ENCODE results near the gene MAGI3.

The MAGI3 gene

GRCh38 chr1:113721010-113721409, 330.7 kb downstream of the MAGI3 start:
- CTCF ChIA-PET = no interaction called here
- no peak for DNase-seq (ENCODE audit: low read depth, low spot score)
- H3K4me3 ChIP-seq (ENCODE audit: low read depth, low read length) = no peak overlapping the region
- POLR2A ChIA-PET = no interaction called here
- TF ChIP-seq CTCF (IDR thresholded peaks at IDR 0.05; ENCODE audit: insufficient read depth, low read length, missing control alignments) = no peak

- POLR2A ChIA-PET = no interaction called here
- TF ChIP-seq CTCF (IDR thresholded peaks at IDR 0.05; ENCODE audit: insufficient read depth, low read length, missing control alignments) = no peak
- CTCF ChIA-PET = no interaction called here
Observed at GRCh38 chr1:113732802-113733201, 342.5 kb downstream of the MAGI3 start.

GRCh38 chr1:113734357-113735055, 344.2 kb downstream of the MAGI3 start:
- CTCF ChIA-PET = no interaction called here
- POLR2A ChIA-PET = interaction anchor here (1.6 kb wide), 1 partner anchor 78 kb away, joined by 3 read pairs; the partner anchor contains the start of gene RSBN1

More at GRCh38 chr1:113732802-113733201, 342.5 kb downstream of the MAGI3 start:
- H3K4me3 ChIP-seq (ENCODE audit: low read depth, low read length) = no peak overlapping the region
- no peak for DNase-seq (ENCODE audit: low read depth, low spot score)

More at GRCh38 chr1:113734357-113735055, 344.2 kb downstream of the MAGI3 start:
- no peak for DNase-seq (ENCODE audit: low read depth, low spot score)
- no peak for TF ChIP-seq CTCF (IDR thresholded peaks at IDR 0.05; ENCODE audit: insufficient read depth, low read length, missing control alignments)
- H3K4me3 ChIP-seq (ENCODE audit: low read depth, low read length) = no peak overlapping the region
